Coronary artery (tissue), 2 donors: Measurements from ENCODE around the gene MIOX.

Experiments used
- DNase-seq: peaks from one replicate; pipeline ENCODE4 v3.0.0-alpha.2; 2017; ENCODE audit warnings: low spot score
- H3K27ac ChIP-seq, 2 donors: fragments of 200-600 bp; sonication (generic); one replicate each; pipeline ENCODE4 v1.5.1; 2016 to 2019
- H3K4me3 ChIP-seq: fragments of 200-600 bp; sonication (generic); 2 replicates; pipeline ENCODE4 v1.5.1; 2016; ENCODE audit warnings: mild to moderate bottlenecking, moderate library complexity
- CTCF ChIP-seq: fragments of 200-600 bp; sonication (generic); IDR thresholded peaks from one replicate; pipeline ENCODE4 v1.5.1; 2019; ENCODE audit warnings: antibody characterized with exemption

Gene MIOX

GRCh38 chr22:50498322-50498890 is 11.7 kb downstream of the MIOX start:
- H3K4me3 ChIP-seq: no peak overlapping the region
- H3K27ac ChIP-seq: no peak overlapping the region
- no peak for DNase-seq
- TF ChIP-seq CTCF: peak; percentile 18

GRCh38 chr22:50500452-50500851 is 13.8 kb downstream of the MIOX start:
- Histone ChIP-seq H3K27ac (no peak overlapping the region), H3K4me3 (no peak overlapping the region)
- no peak for DNase-seq
- TF ChIP-seq CTCF: no peak

- H3K4me3 ChIP-seq: no peak overlapping the region
- H3K27ac ChIP-seq: no peak overlapping the region
- no peak for DNase-seq
- TF ChIP-seq CTCF: no peak
Observed at GRCh38 chr22:50502096-50502495, 15.4 kb downstream of the MIOX start.

GRCh38 chr22:50502628-50503474 is 16.2 kb downstream of the MIOX start:
- DNase-seq: no peak
- H3K4me3 ChIP-seq: no peak overlapping the region
- no peak overlapping the region for H3K27ac ChIP-seq
- no peak for TF ChIP-seq CTCF

GRCh38 chr22:50503475-50504145 is 17.0 kb downstream of the MIOX start:
- DNase-seq: no peak
- Histone ChIP-seq H3K4me3 (no peak overlapping the region), H3K27ac (no peak overlapping the region)
- TF ChIP-seq CTCF: no peak

- no peak for DNase-seq
- no peak for TF ChIP-seq CTCF
- Histone ChIP-seq H3K4me3 (no peak overlapping the region), H3K27ac (no peak overlapping the region)
Observed at GRCh38 chr22:50504369-50505211, 17.9 kb downstream of the MIOX start.
